Ammon's horn (tissue), 1 donor: ENCODE data around the gene ACTG1.

Experiments
- DNase-seq: peaks from one replicate; pipeline ENCODE4 v3.0.0-alpha.2; 2016; ENCODE audit warnings: low spot score

Gene ACTG1

GRCh38 chr17:81545160-81545949, 32.8 kb upstream of the ACTG1 start:
- no peak for DNase-seq

GRCh38 chr17:81544281-81544974, 31.8 kb upstream of the ACTG1 start:
- no peak for DNase-seq

- DNase-seq, result no peak
These were observed 31.2 kb upstream of the ACTG1 start for GRCh38 chr17:81543756-81544155.

GRCh38 chr17:81543339-81543675, 30.7 kb upstream of the ACTG1 start:
- no peak for DNase-seq

- DNase-seq, result no peak
These were observed 30.1 kb upstream of the ACTG1 start for GRCh38 chr17:81542431-81543338.

GRCh38 chr17:81541123-81541522, 28.5 kb upstream of the ACTG1 start:
- no peak for DNase-seq

- DNase-seq, result no peak
These were observed 28.1 kb upstream of the ACTG1 start for GRCh38 chr17:81540676-81541027.

GRCh38 chr17:81539961-81540675, 27.5 kb upstream of the ACTG1 start:
- DNase-seq, result no peak

- no peak for DNase-seq
These were observed 26.9 kb upstream of the ACTG1 start for GRCh38 chr17:81539571-81539900.

GRCh38 chr17:81538651-81539570, 26.3 kb upstream of the ACTG1 start:
- no peak for DNase-seq

GRCh38 chr17:81537856-81538555, 25.4 kb upstream of the ACTG1 start:
- DNase-seq, result no peak

GRCh38 chr17:81537343-81537855, 24.8 kb upstream of the ACTG1 start:
- DNase-seq, result no peak

- no peak for DNase-seq
These were observed 24.0 kb upstream of the ACTG1 start for GRCh38 chr17:81536299-81537290.

GRCh38 chr17:81535480-81536298, 23.1 kb upstream of the ACTG1 start:
- no peak for DNase-seq

- no peak for DNase-seq
These were observed 22.4 kb upstream of the ACTG1 start for GRCh38 chr17:81535007-81535328.

- DNase-seq, result no peak
These were observed 21.8 kb upstream of the ACTG1 start for GRCh38 chr17:81534157-81535006.
